AG08396 (cell line): ENCODE data around the gene LHFPL4.
A peak's percentile ranks its signal among the peaks of the same experiment; 100 is the strongest.

Source experiments
- DNase-seq: peaks from one replicate; pipeline ENCODE4 v3.0.0; 2012; ENCODE audit warnings: low spot score, mixed read lengths

LHFPL4 gene

GRCh38 chr3:9473496-9474065, 80.0 kb downstream of the LHFPL4 start:
- DNase-seq = no peak

- DNase-seq = no peak
These were observed 83.6 kb downstream of the LHFPL4 start for GRCh38 chr3:9469986-9470385.

DNA sequence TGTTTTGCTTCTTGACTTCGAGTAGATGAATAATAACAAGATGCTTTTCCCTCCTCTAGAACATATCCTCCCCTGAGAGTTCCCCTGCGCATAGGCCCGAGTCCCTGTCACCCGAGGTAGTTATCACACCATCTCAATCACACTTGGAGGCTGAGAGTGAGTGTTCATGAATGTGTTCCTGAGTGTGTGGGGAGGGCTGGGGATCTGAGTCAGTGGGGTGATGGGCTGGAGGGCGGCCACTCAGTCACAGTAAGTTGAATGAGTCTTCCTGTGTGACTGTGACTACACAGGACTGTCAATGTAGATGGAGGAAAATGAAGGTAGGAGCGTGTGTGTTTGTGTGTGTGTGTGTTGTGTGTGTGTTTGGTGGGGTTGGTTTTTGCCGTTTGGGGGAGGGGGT, 85.2 kb downstream of the LHFPL4 start:
- DNase-seq = peak; percentile 21

- no peak for DNase-seq
These were observed 86.2 kb downstream of the LHFPL4 start for GRCh38 chr3:9467451-9467850.

GRCh38 chr3:9455596-9456131, 98.0 kb downstream of the LHFPL4 start:
- DNase-seq = no peak

DNA sequence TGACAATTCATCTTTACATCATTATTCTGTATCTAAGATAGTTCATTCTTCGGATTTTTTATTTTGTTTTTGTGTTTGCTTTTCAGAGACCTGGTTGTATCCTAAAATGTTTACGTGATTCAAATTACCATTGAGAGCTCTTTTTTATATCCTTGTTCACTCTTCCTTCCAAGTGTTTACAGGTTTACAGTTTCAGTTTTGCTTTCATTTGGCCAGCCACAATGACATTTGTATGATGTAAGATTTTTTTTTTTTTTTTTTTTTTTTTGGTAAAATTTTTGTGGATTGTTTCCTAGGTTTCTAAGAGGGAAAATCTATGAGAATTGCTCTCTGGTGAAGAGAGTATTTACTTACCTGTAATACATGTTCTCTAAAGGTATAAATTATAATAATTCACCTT, 101.2 kb downstream of the LHFPL4 start:
- no peak for DNase-seq

- DNase-seq = no peak
These were observed 102.6 kb downstream of the LHFPL4 start for GRCh38 chr3:9450991-9451390.

GRCh38 chr3:9450126-9450525, 103.5 kb downstream of the LHFPL4 start:
- no peak for DNase-seq

GRCh38 chr3:9448643-9449042, 105.0 kb downstream of the LHFPL4 start:
- DNase-seq = peak; percentile 17
